Smooth muscle cell (in vitro differentiated cells): Measurements from ENCODE around the gene MRPS5. TPM values are rescaled to one million over a fixed set of nuclear protein-coding genes. Genes with fewer than 3 reads are reported as not detected.

Source experiments
- DNase-seq: peaks from one replicate; lab custom pipeline; 2025; ENCODE audit not compliant: unreplicated experiment; lab: John Stamatoyannopoulos, UW
- H2AFZ ChIP-seq: fragments of 200-600 bp; sonication (generic); 2 replicates; pipeline ENCODE4 v1.6.0; 2016; ENCODE audit warnings: antibody characterized with exemption, low read depth, mild to moderate bottlenecking
- H3F3A ChIP-seq: fragments of 200-600 bp; sonication (generic); 2 replicates; pipeline ENCODE4 v1.6.0; 2017; ENCODE audit warnings: antibody characterized with exemption, low read depth
- H3K27ac ChIP-seq: fragments of 200-600 bp; sonication (generic); 2 replicates; pipeline ENCODE4 v1.5.1; 2016; ENCODE audit warnings: low read depth, mild to moderate bottlenecking
- H3K27me3 ChIP-seq: fragments of 200-600 bp; sonication (generic); 2 replicates; pipeline ENCODE4 v1.6.1; 2016; ENCODE audit warnings: low read depth, mild to moderate bottlenecking
- H3K36me3 ChIP-seq: fragments of 200-600 bp; sonication (generic); 2 replicates; pipeline ENCODE4 v1.5.1; 2016; ENCODE audit warnings: low read depth
- H3K4me1 ChIP-seq: fragments of 200-600 bp; sonication (generic); 2 replicates; pipeline ENCODE4 v1.5.1; 2016; ENCODE audit warnings: low read depth
- H3K4me2 ChIP-seq: fragments of 200-600 bp; sonication (generic); 2 replicates; pipeline ENCODE4 v1.6.0; 2016; ENCODE audit warnings: mild to moderate bottlenecking
- H3K4me3 ChIP-seq: fragments of 200-600 bp; sonication (generic); 2 replicates; pipeline ENCODE4 v1.5.1; 2016; ENCODE audit warnings: mild to moderate bottlenecking
- H3K79me2 ChIP-seq: fragments of 200-600 bp; sonication (generic); 2 replicates; pipeline ENCODE4 v1.6.0; 2016; ENCODE audit warnings: low read depth, mild to moderate bottlenecking
- H3K9ac ChIP-seq: fragments of 200-600 bp; sonication (generic); 2 replicates; pipeline ENCODE4 v1.6.0; 2016; ENCODE audit warnings: low read depth
- H3K9me3 ChIP-seq: fragments of 200-600 bp; sonication (generic); replicated peaks from 2 replicates; pipeline ENCODE4 v1.5.1; 2016; ENCODE audit warnings: low read depth
- H4K20me1 ChIP-seq: fragments of 200-600 bp; sonication (generic); 2 replicates; pipeline ENCODE4 v1.6.0; 2016; ENCODE audit warnings: low read depth
- CTCF ChIP-seq: fragments of 200-600 bp; sonication (generic); IDR thresholded peaks from 2 replicates; pipeline ENCODE4 v1.5.1; 2017; ENCODE audit warnings: borderline replicate concordance, mild to moderate bottlenecking, antibody characterized with exemption; ENCODE audit not compliant: insufficient read depth, poor library complexity, severe bottlenecking
- WGBS: methylation state at CpG from one replicate; pipeline ENCODE4 v1.1.7; 2016; ENCODE audit warnings: low lambda C conversion rate; 5-methylcytosine and 5-hydroxymethylcytosine counted together
- polyA plus RNA-seq: library from polyadenylated mRNA; unstranded; fragments of >200 nt; fragmentation: Nextera tagmentation; extraction: Ambion mirVana; gene quantifications from 2 replicates; pipeline ENCODE4 v1.2.1, GENCODE V29; 2016
- total RNA-seq: library from RNA; depleted of rRNA; stranded (reverse); fragments of >200 nt; gene quantifications from 2 replicates; pipeline ENCODE4 v1.2.3, GENCODE V29; 2014

MRPS5 gene
- total and polyA plus RNA-seq, 2 experiments from 2014 or later: 41.1 to 46.2 TPM

- Histone ChIP-seq H4K20me1 (no peaks in the 10 kb centered on the region), H3K27me3 (no peaks in the 10 kb centered on the region), H3K4me2 (peak overlapping the region; percentile 94), H3K27ac (peak overlapping the region; percentile 91), H3K36me3 (no peaks in the 10 kb centered on the region), H3K79me2 (peaks cover 11% of the 10 kb centered on the region), H3K4me1 (peaks cover 8% of the 10 kb centered on the region), H2AFZ (peak overlapping the region; percentile 76), H3F3A (peaks cover 5% of the 10 kb centered on the region), H3K9me3 (no peaks in the 10 kb centered on the region), H3K4me3 (peak overlapping the region; percentile 64), H3K9ac (peak overlapping the region; percentile 91)
- no peak for TF ChIP-seq CTCF
- 2% methylated on average over 9 of the region's 9 CpGs for WGBS
- no peak for DNase-seq
Measured at GRCh38 chr2:95165030-95165370, 43.4 kb upstream of the MRPS5 start.

- peaks cover 15% of the 10 kb centered on the region for H3K4me1 ChIP-seq
- H3F3A ChIP-seq: peaks cover 7% of the 10 kb centered on the region
- H2AFZ ChIP-seq: peak within 1 kb of the TSS; percentile 95
- H3K9me3 ChIP-seq: no peaks in the 10 kb centered on the region
- peak within 1 kb of the TSS; percentile 28 for H3K27ac ChIP-seq
- no peaks in the 10 kb centered on the region for H3K27me3 ChIP-seq
- H3K36me3 ChIP-seq: peaks cover 21% of the 10 kb centered on the region
- WGBS: 14% methylated on average over 38 of the region's 64 CpGs
- H3K79me2 ChIP-seq: peaks cover 11% of the 10 kb centered on the region
- DNase-seq: peak; percentile 33
- H3K9ac ChIP-seq: peak within 1 kb of the TSS; percentile 18
- peak within 1 kb of the TSS; percentile 59 for H3K4me3 ChIP-seq
- peak within 1 kb of the TSS; percentile 97 for H3K4me2 ChIP-seq
- H4K20me1 ChIP-seq: no peaks in the 10 kb centered on the region
- TF ChIP-seq CTCF: no peak
Measured at GRCh38 chr2:95159690-95160449, 38.3 kb upstream of the MRPS5 start, which contains the start of gene ZNF514. ZNF514 (minus strand) TSS chr2:95159848; CDS start chr2:95153253, 6,595 bp downstream.

GRCh38 chr2:95158891-95159619 is 37.4 kb upstream of the MRPS5 start:
- Histone ChIP-seq H3K4me1 (peaks cover 7% of the 10 kb centered on the region), H3K4me3 (peak overlapping the region; percentile 56), H3K36me3 (peaks cover 29% of the 10 kb centered on the region), H3K9me3 (peaks cover 6% of the 10 kb centered on the region), H3F3A (peaks cover 7% of the 10 kb centered on the region), H3K27me3 (no peaks in the 10 kb centered on the region), H3K4me2 (peak overlapping the region; percentile 97), H3K79me2 (peaks cover 11% of the 10 kb centered on the region), H2AFZ (peak overlapping the region; percentile 67), H3K27ac (no peak overlapping the region), H3K9ac (peak overlapping the region; percentile 8), H4K20me1 (no peaks in the 10 kb centered on the region)
- WGBS: 7% methylated on average over 45 of the region's 58 CpGs
- DNase-seq: peak; percentile 9
- TF ChIP-seq CTCF: no peak
